SK-N-SH (cell line): ENCODE data around the gene HERC4. TPM values are rescaled to one million over a fixed set of nuclear protein-coding genes. Genes with fewer than 3 reads are reported as not detected.

Experiments
- CTCF ChIA-PET: fragments of 300-600, 350-600 bp; formaldehyde crosslinking; extraction: SDS; loops from one replicate; lab custom pipeline; 2021; lab: Yijun Ruan, JAX
- POLR2A ChIA-PET: fragments of 350-600 bp; sonication (Branson Sonifier 250); formaldehyde crosslinking; extraction: SDS; loops from one replicate; lab custom pipeline; 2020; ENCODE audit warnings: antibody characterized with exemption, inconsistent platforms; lab: Yijun Ruan, JAX
- DNase-seq: peaks from one replicate; pipeline ENCODE4 v3.0.0; 2012
- H2AFZ ChIP-seq: fragments of 200-600 bp; sonication (generic); 2 replicates; pipeline ENCODE4 v1.8.1; 2016; ENCODE audit warnings: antibody characterized with exemption, mild to moderate bottlenecking, low read depth
- H3F3A ChIP-seq: fragments of 200-600 bp; sonication (generic); replicated peaks from 2 replicates; pipeline ENCODE3; 2016; ENCODE audit warnings: antibody characterized with exemption, mild to moderate bottlenecking; ENCODE audit not compliant: insufficient read depth
- H3K27ac ChIP-seq, 2 experiments: fragments of 200-500 bp in 1 of 2; fragments of 200-600 bp in 1 of 2; sonication (Bioruptor generic) in 1 of 2; sonication (generic), shearing (Covaris generic) in 1 of 2; 2 replicates each; pipeline versions ENCODE4 v1.5.1 to v1.6.1; 2014 to 2016; ENCODE audit warnings: low read depth in 2 of 2, inconsistent platforms in 1 of 2, low read length in 1 of 2, mild to moderate bottlenecking in 1 of 2, mixed read lengths in 1 of 2
- H3K27me3 ChIP-seq: fragments of 200-600 bp; sonication (generic), shearing (Covaris generic); 2 replicates; pipeline ENCODE4 v1.6.1; 2016; ENCODE audit warnings: mixed run types; ENCODE audit not compliant: insufficient read depth
- H3K36me3 ChIP-seq, 2 experiments: fragments of 200-500 bp in 1 of 2; fragments of 200-600 bp in 1 of 2; sonication (Bioruptor generic) in 1 of 2; sonication (generic) in 1 of 2; replicated peaks in 1 of 2; 2 replicates each; pipeline versions ENCODE3 to v1.5.1; 2014 to 2016; ENCODE audit warnings: low read length in 1 of 2, mild to moderate bottlenecking in 1 of 2; ENCODE audit not compliant: insufficient read depth in 2 of 2, control insufficient read depth in 1 of 2
- H3K4me1 ChIP-seq, 2 experiments: fragments of 200-500 bp in 1 of 2; fragments of 200-600 bp in 1 of 2; sonication (Bioruptor generic) in 1 of 2; sonication (generic), shearing (Covaris generic) in 1 of 2; 2 replicates each; pipeline versions ENCODE4 v1.5.1 to v1.6.1; 2014 to 2016; ENCODE audit warnings: low read depth in 1 of 2, low read length in 1 of 2, mixed run types in 1 of 2; ENCODE audit not compliant: insufficient read depth in 2 of 2, control insufficient read depth in 1 of 2
- H3K4me2 ChIP-seq: fragments of 200-600 bp; sonication (generic), shearing (Covaris generic); 2 replicates; pipeline ENCODE4 v1.6.1; 2017; ENCODE audit warnings: mixed run types
- H3K4me3 ChIP-seq, 2 experiments: fragments of 200-500 bp in 1 of 2; fragments of 200-600 bp in 1 of 2; sonication (Bioruptor generic) in 1 of 2; sonication (generic), shearing (Covaris generic) in 1 of 2; 2 replicates each; pipeline versions ENCODE4 v1.5.1 to v1.8.1; 2014 to 2016; ENCODE audit warnings: low read depth in 2 of 2, inconsistent platforms in 1 of 2, low read length in 1 of 2, mild to moderate bottlenecking in 1 of 2, mixed read lengths in 1 of 2, moderate library complexity in 1 of 2
- H3K79me2 ChIP-seq: fragments of 200-600 bp; sonication (generic); 2 replicates; pipeline ENCODE4 v1.8.1; 2017; ENCODE audit warnings: mild to moderate bottlenecking; ENCODE audit not compliant: insufficient read depth
- H3K9ac ChIP-seq: fragments of 200-600 bp; sonication (generic); 2 replicates; pipeline ENCODE4 v1.6.1; 2017; ENCODE audit warnings: mixed run types
- H3K9me2 ChIP-seq: fragments of 200-600 bp; sonication (generic); 2 replicates; pipeline ENCODE4 v1.6.1; 2017; ENCODE audit warnings: mixed run types
- H3K9me3 ChIP-seq: fragments of 200-600 bp; sonication (generic); 2 replicates; pipeline ENCODE4 v1.6.1; 2017; ENCODE audit warnings: mixed run types, mild to moderate bottlenecking, moderate library complexity
- H4K20me1 ChIP-seq: fragments of 200-600 bp; sonication (generic); 2 replicates; pipeline ENCODE4 v1.6.1; 2017; ENCODE audit warnings: mild to moderate bottlenecking, mixed run types; ENCODE audit not compliant: insufficient read depth
- CHD2 ChIP-seq: fragments of 150-350 bp; IDR thresholded peaks from 2 replicates; pipeline ENCODE4 v1.6.1; 2018; ENCODE audit warnings: low read length; ENCODE audit not compliant: partially characterized antibody
- CTCF ChIP-seq: fragments of 200-600 bp; sonication (generic); IDR thresholded peaks from 2 replicates; pipeline ENCODE4 v1.6.1; 2017; ENCODE audit warnings: antibody characterized with exemption, mild to moderate bottlenecking, moderate library complexity
- EP300 ChIP-seq, 2 experiments: IDR thresholded peaks; 2 replicates each; pipeline versions ENCODE4 v1.4.0 to v1.6.1; 2012; ENCODE audit warnings: borderline replicate concordance in 1 of 2, low read depth in 1 of 2, low read length in 1 of 2
- EZH2phosphoT487 ChIP-seq: fragments of 200-600 bp; sonication (generic); IDR thresholded peaks from 2 replicates; pipeline ENCODE4 v1.6.1; 2017; ENCODE audit warnings: low read depth, mixed run types, mild to moderate bottlenecking, antibody characterized with exemption, moderate library complexity, borderline replicate concordance
- FOSL2 ChIP-seq: IDR thresholded peaks from 2 replicates; pipeline ENCODE4 v1.4.0; 2012; ENCODE audit warnings: low read depth, mild to moderate bottlenecking, moderate library complexity, borderline replicate concordance
- GABPA ChIP-seq: IDR thresholded peaks from 2 replicates; pipeline ENCODE4 v1.4.0; 2012; ENCODE audit warnings: low read depth, mild to moderate bottlenecking
- GATA2 ChIP-seq: sonication (generic); formaldehyde crosslinking; IDR thresholded peaks from 2 replicates; pipeline ENCODE4 v1.5.0; 2020; ENCODE audit warnings: mild to moderate bottlenecking, missing genetic modification reagents
- JUND ChIP-seq: IDR thresholded peaks from 2 replicates; pipeline ENCODE4 v1.4.0; 2012
- MAX ChIP-seq: IDR thresholded peaks from 2 replicates; pipeline ENCODE4 v1.4.0; 2012; ENCODE audit warnings: low read depth
- MEF2A ChIP-seq: IDR thresholded peaks from 2 replicates; pipeline ENCODE4 v1.4.0; 2012; ENCODE audit warnings: low read depth, borderline replicate concordance
- NFIC ChIP-seq: IDR thresholded peaks from 2 replicates; pipeline ENCODE4 v1.4.0; 2012; ENCODE audit warnings: borderline replicate concordance
- RAD21 ChIP-seq: IDR thresholded peaks from 2 replicates; pipeline ENCODE4 v1.6.1; 2012; ENCODE audit warnings: mild to moderate bottlenecking, low read length
- RCOR1 ChIP-seq: fragments of 150-350 bp; IDR thresholded peaks from 2 replicates; pipeline ENCODE4 v1.6.1; 2017; ENCODE audit warnings: antibody characterized with exemption, low read length
- RXRA ChIP-seq: IDR thresholded peaks from 2 replicates; pipeline ENCODE4 v1.4.0; 2012; ENCODE audit warnings: low read depth, mild to moderate bottlenecking, borderline replicate concordance
- SMC3 ChIP-seq: IDR thresholded peaks from 2 replicates; pipeline ENCODE4 v1.6.1; 2012; ENCODE audit warnings: low read depth, low read length, improper control_type of control experiment
- TAF1 ChIP-seq: IDR thresholded peaks from 2 replicates; pipeline ENCODE4 v1.6.1; 2012; ENCODE audit warnings: low read depth, mild to moderate bottlenecking, low read length, moderate library complexity, borderline replicate concordance
- TCF12 ChIP-seq: IDR thresholded peaks from 2 replicates; pipeline ENCODE4 v1.4.0; 2012
- TEAD4 ChIP-seq: IDR thresholded peaks from 2 replicates; pipeline ENCODE4 v1.4.0; 2012; ENCODE audit warnings: mild to moderate bottlenecking, borderline replicate concordance; ENCODE audit not compliant: insufficient read depth
- USF2 ChIP-seq: fragments of 150-350 bp; IDR thresholded peaks from 2 replicates; pipeline ENCODE4 v1.6.1; 2017; ENCODE audit warnings: antibody characterized with exemption, low read length, low read depth, borderline replicate concordance
- ZBTB33 ChIP-seq: IDR thresholded peaks from 2 replicates; pipeline ENCODE4 v1.4.0; 2012; ENCODE audit warnings: low read depth, borderline replicate concordance
- WGBS: methylation state at CpG from one replicate; pipeline ENCODE4 v1.1.6; 2017; ENCODE audit warnings: low lambda C conversion rate; 5-methylcytosine and 5-hydroxymethylcytosine counted together
- polyA plus RNA-seq, 3 experiments: library from polyadenylated mRNA; depleted of rRNA; stranded (reverse); fragments of >200 nt; gene quantifications; 2 replicates each; pipeline ENCODE4 v1.2.3, GENCODE V29; 2012

The HERC4 gene
- polyA plus RNA-seq, 1 of the 3 experiments (the other 2 are of a cell fraction): 16.2 TPM

- Histone ChIP-seq H3K9ac (no peak overlapping the region), H3K9me3 (no peaks in the 10 kb centered on the region), H3K79me2 (no peaks in the 10 kb centered on the region), H3K36me3 (no peaks in the 10 kb centered on the region), H3K27me3 (no peaks in the 10 kb centered on the region), H3F3A (no peaks in the 10 kb centered on the region), H3K4me2 (no peak overlapping the region), H4K20me1 (no peaks in the 10 kb centered on the region), H3K27ac (no peak overlapping the region), H3K4me3 (no peak overlapping the region), H3K4me1 (peaks cover 0 to 9% of the 10 kb centered on the region in 2 experiments; a peak in 2 of 4 replicates), H2AFZ (no peak overlapping the region), H3K9me2 (no peaks in the 10 kb centered on the region)
- TF ChIP-seq MEF2A (no peak), JUND (no peak), CHD2 (no peak)
- POLR2A ChIA-PET: no interaction called here
- 81% methylated on average over 2 of the region's 2 CpGs for WGBS
- no peak for DNase-seq
- CTCF ChIA-PET: no interaction called here
Observed at GRCh38 chr10:68111584-68111983, 36.5 kb upstream of the HERC4 start.

GRCh38 chr10:68110027-68110426 lies 34.9 kb upstream of the HERC4 start:
- Histone ChIP-seq H3K79me2 (no peaks in the 10 kb centered on the region), H3K36me3 (no peaks in the 10 kb centered on the region), H4K20me1 (no peaks in the 10 kb centered on the region), H3K4me1 (peaks cover 3 to 24% of the 10 kb centered on the region in 2 experiments; a peak in 2 of 4 replicates), H3K9me3 (no peaks in the 10 kb centered on the region), H2AFZ (peak overlapping the region; percentile 56), H3K9me2 (no peaks in the 10 kb centered on the region), H3K4me2 (0 out of 2 replicates have a peak overlapping the region, but pooled peaks have one; percentile 33), H3K27ac (no peak overlapping the region), H3K9ac (no peak overlapping the region), H3F3A (no peaks in the 10 kb centered on the region), H3K4me3 (no peak overlapping the region), H3K27me3 (no peaks in the 10 kb centered on the region)
- DNase-seq: no peak
- WGBS: 86% methylated on average over 2 of the region's 2 CpGs
- no peak for TF ChIP-seq GABPA
- TF ChIP-seq FOSL2: no peak
- no peak for TF ChIP-seq JUND
- TF ChIP-seq EZH2phosphoT487: no peak
- TF ChIP-seq SMC3: no peak
- TF ChIP-seq CTCF: no peak
- no peak for TF ChIP-seq USF2
- TF ChIP-seq RAD21: no peak
- TF ChIP-seq MEF2A: no peak
- TF ChIP-seq NFIC: no peak
- no peak for TF ChIP-seq GATA2
- no peak for TF ChIP-seq ZBTB33
- TF ChIP-seq RCOR1: no peak
- no peak for TF ChIP-seq MAX
- no peak for TF ChIP-seq EP300 (IDR thresholded peaks at IDR 0.05; ENCODE audit: borderline replicate concordance in 1 of 2, low read depth in 1 of 2, low read length in 1 of 2)
- no peak for TF ChIP-seq TCF12
- no peak for TF ChIP-seq TEAD4
- TF ChIP-seq TAF1: no peak
- no peak for TF ChIP-seq CHD2
- TF ChIP-seq RXRA: no peak
- ChIA-PET CTCF (interaction anchor here (1.4 kb wide), 1 partner anchor 46 kb away, joined by 4 read pairs; no protein-coding TSS in a partner anchor), POLR2A (no interaction called here)
